Measurements from ENCODE around the gene PTPRD. TPM values are rescaled to one million over a fixed set of nuclear protein-coding genes. Genes with fewer than 3 reads are reported as not detected.

The PTPRD gene
- total RNA-seq, 1 experiment from 2014 or later = 69.6 TPM

- TF ChIP-seq CTCF (IDR thresholded peaks at IDR 0.05) (no peak), TEAD4 (CRISPR knock-in tag; IDR thresholded peaks at IDR 0.05) (no peak), FOXK1 (CRISPR knock-in tag; IDR thresholded peaks at IDR 0.05) (no peak), GABPB1 (CRISPR knock-in tag; IDR thresholded peaks at IDR 0.05) (no peak), GTF2I (CRISPR knock-in tag; conservative IDR thresholded peaks at IDR 0.05) (no peak), E2F1 (CRISPR knock-in tag; IDR thresholded peaks at IDR 0.05) (no peak), FOXJ3 (CRISPR knock-in tag; IDR thresholded peaks at IDR 0.05; ENCODE audit: borderline replicate concordance) (no peak), ATF2 (CRISPR knock-in tag; IDR thresholded peaks at IDR 0.05; ENCODE audit: borderline replicate concordance, low read depth) (no peak), SP1 (CRISPR knock-in tag; conservative IDR thresholded peaks at IDR 0.05) (no peak)
Measured at GRCh38 chr9:9778293-9778692, 834.5 kb downstream of the PTPRD start (continued).

- ChIA-PET CTCF (interaction anchor here (0.6 kb wide), 1 partner anchor 173 kb away, joined by 3 read pairs; no protein-coding TSS in a partner anchor), POLR2A (no interaction called here)
- DNase-seq (ENCODE audit: low spot score) (no peak), ATAC-seq (no peak)
- Mint-ChIP-seq H3K27ac (no peak overlapping the region), H3K9me3 (peaks cover 14% of the 10 kb centered on the region; the same call in 1 of the 2 replicates), H3K4me1 (no peaks in the 10 kb centered on the region), H3K27me3 (ENCODE audit: low read depth) (no peaks in the 10 kb centered on the region), H3K36me3 (no peaks in the 10 kb centered on the region), H3K4me3 (no peak overlapping the region)
- TF ChIP-seq PRRX2 (CRISPR knock-in tag; IDR thresholded peaks at IDR 0.05) = no peak
- no peak for TF ChIP-seq MXD4 (CRISPR knock-in tag; IDR thresholded peaks at IDR 0.05; ENCODE audit: borderline replicate concordance)
- TF ChIP-seq SMAD3 (CRISPR knock-in tag; IDR thresholded peaks at IDR 0.05; ENCODE audit: borderline replicate concordance) = no peak
- TF ChIP-seq CREM (CRISPR knock-in tag; IDR thresholded peaks at IDR 0.05) = no peak
- TF ChIP-seq ZMAT4 (CRISPR knock-in tag; IDR thresholded peaks at IDR 0.05) = no peak
- no peak for TF ChIP-seq CTCF (IDR thresholded peaks at IDR 0.05)
- no peak for TF ChIP-seq ELF4 (CRISPR knock-in tag; IDR thresholded peaks at IDR 0.05; ENCODE audit: low read depth)
Measured at GRCh38 chr9:9774471-9774870, 838.3 kb downstream of the PTPRD start.

GRCh38 chr9:9771314-9771713 lies 841.5 kb downstream of the PTPRD start:
- H3K4me3 Mint-ChIP-seq = no peak overlapping the region
- CTCF ChIA-PET = no interaction called here
- H3K9me3 Mint-ChIP-seq = peaks cover 14% of the 10 kb centered on the region; the same call in 1 of the 2 replicates
- TF ChIP-seq ZNF232 (CRISPR knock-in tag; IDR thresholded peaks at IDR 0.05) (no peak), USF1 (CRISPR knock-in tag; IDR thresholded peaks at IDR 0.05) (no peak), ZNF396 (CRISPR knock-in tag; IDR thresholded peaks at IDR 0.05; ENCODE audit: borderline replicate concordance) (no peak), ESRRA (CRISPR knock-in tag; IDR thresholded peaks at IDR 0.05; ENCODE audit: borderline replicate concordance) (no peak), SMAD3 (CRISPR knock-in tag; IDR thresholded peaks at IDR 0.05; ENCODE audit: borderline replicate concordance) (no peak), ZBTB21 (CRISPR knock-in tag; IDR thresholded peaks at IDR 0.05; ENCODE audit: borderline replicate concordance) (no peak), ZNF138 (CRISPR knock-in tag; conservative IDR thresholded peaks at IDR 0.05) (no peak), SP1 (CRISPR knock-in tag; conservative IDR thresholded peaks at IDR 0.05) (no peak), ATF2 (CRISPR knock-in tag; IDR thresholded peaks at IDR 0.05; ENCODE audit: borderline replicate concordance, low read depth) (no peak), ZNF219 (CRISPR knock-in tag; IDR thresholded peaks at IDR 0.05; ENCODE audit: borderline replicate concordance) (no peak), JUN (CRISPR knock-in tag; IDR thresholded peaks at IDR 0.05) (no peak), IRF1 (CRISPR knock-in tag; IDR thresholded peaks at IDR 0.05) (no peak), FOXJ3 (CRISPR knock-in tag; IDR thresholded peaks at IDR 0.05; ENCODE audit: borderline replicate concordance) (no peak)
- no peaks in the 10 kb centered on the region for H3K4me1 Mint-ChIP-seq
- DNase-seq (ENCODE audit: low spot score) = no peak
- no peak overlapping the region for H3K27ac Mint-ChIP-seq
- H3K36me3 Mint-ChIP-seq = no peaks in the 10 kb centered on the region
- no peaks in the 10 kb centered on the region for H3K27me3 Mint-ChIP-seq (ENCODE audit: low read depth)
- POLR2A ChIA-PET = no interaction called here
- no peak for ATAC-seq
